NCI-H2081 (cell line): ENCODE results near the gene TNIK.

Source experiments
- DNase-seq, 2 experiments: peaks; one replicate each; lab custom pipeline; 2025; lab: John Stamatoyannopoulos, UW

TNIK gene

GRCh38 chr3:171281256-171281992 lies 178.8 kb downstream of the TNIK start:
- DNase-seq: no peak

GRCh38 chr3:171279972-171280371 lies 180.2 kb downstream of the TNIK start:
- no peak for DNase-seq

- no peak for DNase-seq
Observed at GRCh38 chr3:171278299-171278590, 182.0 kb downstream of the TNIK start.

- DNase-seq: no peak
Observed at GRCh38 chr3:171277456-171278298, 182.5 kb downstream of the TNIK start.

- DNase-seq: no peak
Observed at GRCh38 chr3:171276923-171277322, 183.3 kb downstream of the TNIK start.

- no peak for DNase-seq
Observed at GRCh38 chr3:171274222-171274621, 186.0 kb downstream of the TNIK start.

GRCh38 chr3:171270541-171270940 lies 189.7 kb downstream of the TNIK start:
- DNase-seq: no peak

GRCh38 chr3:171269542-171269941 lies 190.7 kb downstream of the TNIK start:
- no peak for DNase-seq

GRCh38 chr3:171268677-171269076 lies 191.5 kb downstream of the TNIK start:
- DNase-seq: no peak

- DNase-seq: no peak
Observed at GRCh38 chr3:171267104-171267503, 193.1 kb downstream of the TNIK start.

GRCh38 chr3:171266740-171267073 lies 193.5 kb downstream of the TNIK start:
- no peak for DNase-seq

- DNase-seq: no peak
Observed at GRCh38 chr3:171266034-171266739, 194.0 kb downstream of the TNIK start.

GRCh38 chr3:171264758-171265157 lies 195.4 kb downstream of the TNIK start:
- no peak for DNase-seq

GRCh38 chr3:171262431-171262830 lies 197.8 kb downstream of the TNIK start:
- DNase-seq: no peak

GRCh38 chr3:171261487-171261886 lies 198.7 kb downstream of the TNIK start:
- no peak for DNase-seq

- DNase-seq: no peak
Observed at GRCh38 chr3:171260899-171261298, 199.3 kb downstream of the TNIK start.

- no peak for DNase-seq
Observed at GRCh38 chr3:171260466-171260865, 199.7 kb downstream of the TNIK start.

GRCh38 chr3:171258316-171258715 lies 201.9 kb downstream of the TNIK start:
- no peak for DNase-seq

- no peak for DNase-seq
Observed at GRCh38 chr3:171257251-171258203, 202.7 kb downstream of the TNIK start.

GRCh38 chr3:171256445-171257250 lies 203.6 kb downstream of the TNIK start:
- DNase-seq: no peak

GRCh38 chr3:171255236-171255806 lies 204.9 kb downstream of the TNIK start:
- no peak for DNase-seq
